Bronchus fibroblast of lung (primary cell): ENCODE measurements around the gene USP3. TPM values are rescaled to one million over a fixed set of nuclear protein-coding genes. Genes with fewer than 3 reads are reported as not detected.

Experiments used
- total RNA-seq: library from RNA; depleted of rRNA; stranded (reverse); fragments of >200 nt; gene quantifications from 2 replicates; pipeline ENCODE4 v1.2.3, GENCODE V29; 2015

The USP3 gene, protein sequence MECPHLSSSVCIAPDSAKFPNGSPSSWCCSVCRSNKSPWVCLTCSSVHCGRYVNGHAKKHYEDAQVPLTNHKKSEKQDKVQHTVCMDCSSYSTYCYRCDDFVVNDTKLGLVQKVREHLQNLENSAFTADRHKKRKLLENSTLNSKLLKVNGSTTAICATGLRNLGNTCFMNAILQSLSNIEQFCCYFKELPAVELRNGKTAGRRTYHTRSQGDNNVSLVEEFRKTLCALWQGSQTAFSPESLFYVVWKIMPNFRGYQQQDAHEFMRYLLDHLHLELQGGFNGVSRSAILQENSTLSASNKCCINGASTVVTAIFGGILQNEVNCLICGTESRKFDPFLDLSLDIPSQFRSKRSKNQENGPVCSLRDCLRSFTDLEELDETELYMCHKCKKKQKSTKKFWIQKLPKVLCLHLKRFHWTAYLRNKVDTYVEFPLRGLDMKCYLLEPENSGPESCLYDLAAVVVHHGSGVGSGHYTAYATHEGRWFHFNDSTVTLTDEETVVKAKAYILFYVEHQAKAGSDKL
- 27.1 and 29.6 TPM in 2 replicates for total RNA-seq

DNA sequence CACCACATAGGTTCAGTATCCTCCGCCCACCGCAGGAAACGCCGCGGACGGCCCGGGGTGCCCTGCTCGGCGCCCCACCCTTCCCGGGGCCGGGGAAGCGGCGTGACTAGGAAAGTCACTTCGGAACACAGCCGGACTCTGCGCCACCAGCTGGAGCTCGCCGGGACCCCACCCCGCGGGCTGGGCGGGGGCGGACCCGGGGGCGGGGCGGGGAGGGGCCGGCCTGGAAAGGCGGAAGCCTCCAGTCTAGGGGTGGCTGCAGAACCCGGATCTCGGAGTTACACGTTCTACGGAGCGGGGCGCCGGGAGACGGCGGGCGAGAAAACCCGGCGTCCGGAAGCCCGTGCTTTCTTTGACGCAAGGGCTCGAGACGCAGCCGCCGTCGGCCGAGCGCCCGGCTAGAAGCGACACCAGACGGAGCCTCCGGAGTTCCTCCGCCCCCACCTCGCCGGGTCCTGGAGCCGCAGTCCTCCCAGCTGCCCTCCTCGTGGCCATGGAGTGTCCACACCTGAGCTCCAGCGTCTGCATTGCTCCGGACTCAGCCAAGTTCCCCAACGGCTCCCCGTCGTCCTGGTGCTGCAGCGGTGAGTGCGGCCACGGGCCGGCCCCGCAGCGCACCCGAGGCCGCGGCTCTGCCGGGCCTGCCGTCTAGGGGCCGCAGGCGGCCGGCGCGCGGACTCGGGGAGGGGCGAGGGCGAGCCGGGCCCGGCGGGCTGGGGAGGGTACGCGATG, at the start of gene USP3:
Gene USP3, plus strand, starts transcription at position 347 of the 732 bp plus-strand sequence. Its CDS starts 147 bp downstream, at position 494.

DNA sequence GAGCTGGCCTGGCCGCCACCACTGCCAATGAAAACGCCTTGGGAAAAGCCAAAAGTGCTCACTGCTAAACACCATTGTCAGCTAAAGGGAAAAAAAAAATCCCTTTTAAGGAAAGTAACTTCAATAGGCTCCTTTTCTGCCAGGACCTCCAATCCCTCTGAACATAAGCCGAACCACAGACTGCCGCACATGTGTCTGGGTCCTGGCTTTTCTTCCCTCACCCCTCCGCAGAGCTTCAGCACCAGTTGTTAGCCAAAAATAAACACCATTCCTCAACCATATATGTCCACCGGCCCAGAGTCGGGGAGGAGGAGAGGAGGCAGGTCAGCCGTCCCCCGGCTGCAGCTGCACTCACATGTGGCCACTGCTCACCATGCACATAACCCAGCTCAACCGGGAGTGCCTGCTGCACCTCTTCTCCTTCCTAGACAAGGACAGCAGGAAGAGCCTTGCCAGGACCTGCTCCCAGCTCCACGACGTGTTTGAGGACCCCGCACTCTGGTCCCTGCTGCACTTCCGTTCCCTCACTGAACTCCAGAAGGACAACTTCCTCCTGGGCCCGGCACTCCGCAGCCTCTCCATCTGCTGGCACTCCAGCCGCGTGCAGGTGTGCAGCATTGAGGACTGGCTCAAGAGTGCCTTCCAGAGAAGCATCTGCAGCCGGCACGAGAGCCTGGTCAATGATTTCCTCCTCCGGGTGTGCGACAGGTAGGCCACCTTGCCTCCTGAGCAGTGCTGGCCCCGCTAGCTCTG, 92.8 kb downstream of the USP3 start, which contains the start of gene FBXL22:
Gene FBXL22, plus strand, starts transcription at position 350 of the 753 bp plus-strand sequence. Its CDS starts 6 bp downstream, at position 356.

Other genes with a start within 250 kb of the USP3 start
- 9.5 and 10.6 TPM in 2 replicates for gene APH1B, start 227.0 kb upstream of the USP3 start, total RNA-seq
- gene CA12, start 122.7 kb upstream of the USP3 start, total RNA-seq = 18.7 and 20.8 TPM in 2 replicates
- gene FBXL22, start 92.8 kb downstream of the USP3 start, total RNA-seq = 0.15 and 0.17 TPM in 2 replicates